Epithelial cell of proximal tubule (primary cell): ENCODE data around the gene CTU1. TPM values are rescaled to one million over a fixed set of nuclear protein-coding genes. Genes with fewer than 3 reads are reported as not detected.

ENCODE experiments used
- DNase-seq: peaks from one replicate; pipeline ENCODE4 v3.0.0-alpha.2; 2011; ENCODE audit warnings: low read depth
- H3K4me3 ChIP-seq: 2 replicates; pipeline ENCODE4 v1.5.1; 2011; ENCODE audit warnings: low read depth, mild to moderate bottlenecking, low read length
- CTCF ChIP-seq: conservative IDR thresholded peaks from 2 replicates; pipeline ENCODE4 v1.5.1; 2012; ENCODE audit warnings: low read depth, mild to moderate bottlenecking, low read length
- total RNA-seq: library from RNA; depleted of rRNA; stranded (reverse); fragments of >200 nt; gene quantifications from 2 replicates; pipeline ENCODE4 v1.2.3, GENCODE V29; 2015

CTU1 gene
- total RNA-seq, 1 donor from 2014 or later: 12.5 TPM

GRCh38 chr19:51119611-51120010 is 11.4 kb upstream of the CTU1 start:
- DNase-seq: no peak
- TF ChIP-seq CTCF: no peak
- no peak overlapping the region for H3K4me3 ChIP-seq

GRCh38 chr19:51119101-51119500 is 10.9 kb upstream of the CTU1 start:
- no peak for TF ChIP-seq CTCF
- DNase-seq: no peak
- no peak overlapping the region for H3K4me3 ChIP-seq

- DNase-seq: no peak
- H3K4me3 ChIP-seq: no peak overlapping the region
- no peak for TF ChIP-seq CTCF
Measured at GRCh38 chr19:51116736-51117286, 8.6 kb upstream of the CTU1 start.

GRCh38 chr19:51114087-51114729 is 6.0 kb upstream of the CTU1 start:
- no peak for DNase-seq
- no peak for TF ChIP-seq CTCF
- no peak overlapping the region for H3K4me3 ChIP-seq

GRCh38 chr19:51111606-51112005 is 3.4 kb upstream of the CTU1 start:
- peak; percentile 22 for TF ChIP-seq CTCF
- DNase-seq: no peak
- H3K4me3 ChIP-seq: no peak overlapping the region

- no peak for TF ChIP-seq CTCF
- no peak for DNase-seq
- H3K4me3 ChIP-seq: no peak overlapping the region
Measured at GRCh38 chr19:51110666-51110971, 2.4 kb upstream of the CTU1 start.

GRCh38 chr19:51108805-51109146 is 567 bp upstream of the CTU1 start:
- H3K4me3 ChIP-seq: peak overlapping the region; percentile 93
- TF ChIP-seq CTCF: no peak
- no peak for DNase-seq
